Measurements from ENCODE around the gene LRP1B. TPM values are rescaled to one million over a fixed set of nuclear protein-coding genes. Genes with fewer than 3 reads are reported as not detected.

The LRP1B gene
- polyA plus RNA-seq, 2 of the 4 experiments (the other 2 are of a cell fraction) = 0.03 TPM; not detected in 1

DNA sequence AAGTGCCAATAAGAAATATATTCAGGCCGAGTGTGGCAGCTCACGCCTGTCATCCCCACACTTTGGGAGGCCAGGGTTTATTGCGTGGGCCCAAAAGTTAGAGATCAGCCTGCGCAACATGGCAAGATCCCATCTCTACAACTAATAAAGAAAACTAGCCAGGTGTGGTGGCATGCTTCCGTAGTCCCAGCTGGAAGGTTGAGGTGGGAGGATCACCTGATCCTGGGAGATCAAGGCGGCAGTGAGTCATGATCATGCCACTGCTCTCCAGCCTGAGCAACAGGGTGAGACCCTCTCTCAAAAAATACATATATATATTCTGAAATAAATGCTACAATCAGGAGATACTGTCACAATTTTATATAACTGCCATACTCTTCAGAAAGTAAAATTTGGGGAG, 1745.9 kb downstream of the LRP1B start:
- no peak overlapping the region for H3K27ac ChIP-seq
- FAIRE-seq (no peak), ATAC-seq (no peak), DNase-seq (ENCODE audit: low read depth in 1 of 2, low spot score in 1 of 2) (no peak)
- H3K9me3 ChIP-seq = no peaks in the 10 kb centered on the region
- no peak overlapping the region for H3K4me2 ChIP-seq
- ChIA-PET POLR2A (no interaction called here), CTCF (no interaction called here)
- 86% methylated on average over 6 of the region's 6 CpGs for WGBS (ENCODE audit: missing lambda C conversion rate)
- H3K4me1 ChIP-seq = no peaks in the 10 kb centered on the region
- no peak overlapping the region for H3K4me3 ChIP-seq
- TF ChIP-seq JUN (IDR thresholded peaks at IDR 0.05) (no peak), HDAC2 (IDR thresholded peaks at IDR 0.05) (no peak), JUNB (IDR thresholded peaks at IDR 0.05) (no peak), BHLHE40 (IDR thresholded peaks at IDR 0.05; ENCODE audit: low read depth, low read length) (no peak), RNF2 (IDR thresholded peaks at IDR 0.05; ENCODE audit: borderline replicate concordance, low read depth) (no peak), NFE2L2 (conservative IDR thresholded peaks at IDR 0.05; ENCODE audit: low read length) (no peak), MAFK (IDR thresholded peaks at IDR 0.05; ENCODE audit: partially characterized antibody) (no peak), MAZ (IDR thresholded peaks at IDR 0.05; ENCODE audit: borderline replicate concordance, low read depth, low read length) (no peak), TP53 (CRISPR knock-in tag; IDR thresholded peaks at IDR 0.05) (no peak)
- TF ChIP-seq, protein P1, sequence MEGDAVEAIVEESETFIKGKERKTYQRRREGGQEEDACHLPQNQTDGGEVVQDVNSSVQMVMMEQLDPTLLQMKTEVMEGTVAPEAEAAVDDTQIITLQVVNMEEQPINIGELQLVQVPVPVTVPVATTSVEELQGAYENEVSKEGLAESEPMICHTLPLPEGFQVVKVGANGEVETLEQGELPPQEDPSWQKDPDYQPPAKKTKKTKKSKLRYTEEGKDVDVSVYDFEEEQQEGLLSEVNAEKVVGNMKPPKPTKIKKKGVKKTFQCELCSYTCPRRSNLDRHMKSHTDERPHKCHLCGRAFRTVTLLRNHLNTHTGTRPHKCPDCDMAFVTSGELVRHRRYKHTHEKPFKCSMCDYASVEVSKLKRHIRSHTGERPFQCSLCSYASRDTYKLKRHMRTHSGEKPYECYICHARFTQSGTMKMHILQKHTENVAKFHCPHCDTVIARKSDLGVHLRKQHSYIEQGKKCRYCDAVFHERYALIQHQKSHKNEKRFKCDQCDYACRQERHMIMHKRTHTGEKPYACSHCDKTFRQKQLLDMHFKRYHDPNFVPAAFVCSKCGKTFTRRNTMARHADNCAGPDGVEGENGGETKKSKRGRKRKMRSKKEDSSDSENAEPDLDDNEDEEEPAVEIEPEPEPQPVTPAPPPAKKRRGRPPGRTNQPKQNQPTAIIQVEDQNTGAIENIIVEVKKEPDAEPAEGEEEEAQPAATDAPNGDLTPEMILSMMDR (IDR thresholded peaks at IDR 0.05) = no peak
- TF ChIP-seq, protein P2, sequence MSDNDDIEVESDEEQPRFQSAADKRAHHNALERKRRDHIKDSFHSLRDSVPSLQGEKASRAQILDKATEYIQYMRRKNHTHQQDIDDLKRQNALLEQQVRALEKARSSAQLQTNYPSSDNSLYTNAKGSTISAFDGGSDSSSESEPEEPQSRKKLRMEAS (IDR thresholded peaks at IDR 0.05) = no peak

DNA sequence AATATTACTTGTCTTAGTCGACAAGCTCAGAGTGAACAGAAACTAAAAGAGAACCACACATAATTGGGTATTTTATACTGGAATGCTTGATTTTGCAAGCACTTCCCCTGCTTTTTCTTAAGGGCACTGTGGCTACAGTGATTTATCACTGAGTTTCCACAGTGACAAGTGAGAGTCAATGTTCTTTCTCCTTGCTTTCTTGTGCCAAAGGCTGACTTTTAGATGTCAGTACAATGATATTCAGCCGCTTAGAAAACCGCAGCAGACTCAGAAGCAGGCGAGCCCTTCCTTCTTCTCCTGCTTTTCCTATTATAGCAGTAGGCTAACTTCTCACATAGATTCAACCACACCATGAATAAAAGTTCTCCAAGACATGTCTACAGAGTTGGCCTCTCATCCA, 1747.0 kb downstream of the LRP1B start:
- H3K9me3 ChIP-seq = no peaks in the 10 kb centered on the region
- H3K27ac ChIP-seq = no peak overlapping the region
- TF ChIP-seq, protein P3, sequence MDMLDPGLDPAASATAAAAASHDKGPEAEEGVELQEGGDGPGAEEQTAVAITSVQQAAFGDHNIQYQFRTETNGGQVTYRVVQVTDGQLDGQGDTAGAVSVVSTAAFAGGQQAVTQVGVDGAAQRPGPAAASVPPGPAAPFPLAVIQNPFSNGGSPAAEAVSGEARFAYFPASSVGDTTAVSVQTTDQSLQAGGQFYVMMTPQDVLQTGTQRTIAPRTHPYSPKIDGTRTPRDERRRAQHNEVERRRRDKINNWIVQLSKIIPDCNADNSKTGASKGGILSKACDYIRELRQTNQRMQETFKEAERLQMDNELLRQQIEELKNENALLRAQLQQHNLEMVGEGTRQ (IDR thresholded peaks at IDR 0.05) = no peak
- TF ChIP-seq TP53 (CRISPR knock-in tag; IDR thresholded peaks at IDR 0.05) (no peak), MAZ (IDR thresholded peaks at IDR 0.05; ENCODE audit: borderline replicate concordance, low read depth, low read length) (no peak), ZFP36 (IDR thresholded peaks at IDR 0.05; ENCODE audit: borderline replicate concordance, partially characterized antibody) (no peak), RFX5 (IDR thresholded peaks at IDR 0.05) (no peak), CHD2 (IDR thresholded peaks at IDR 0.05; ENCODE audit: low read length, partially characterized antibody) (no peak), HEYL (CRISPR knock-in tag; IDR thresholded peaks at IDR 0.05) (no peak), HOXB13 (CRISPR knock-in tag; IDR thresholded peaks at IDR 0.05; ENCODE audit: low read depth) (no peak), CBX8 (IDR thresholded peaks at IDR 0.05) (no peak), MYC (IDR thresholded peaks at IDR 0.05; ENCODE audit: borderline replicate concordance, low read length) (no peak), HOXA7 (CRISPR knock-in tag; IDR thresholded peaks at IDR 0.05) (no peak), RAD21 (conservative IDR thresholded peaks at IDR 0.05 in 1 of 2, IDR thresholded peaks at IDR 0.05 in 1 of 2) (no peak), EHF (CRISPR knock-in tag; IDR thresholded peaks at IDR 0.05) (no peak), GATA3 (IDR thresholded peaks at IDR 0.05; ENCODE audit: borderline replicate concordance) (no peak), CEBPB (IDR thresholded peaks at IDR 0.05) (no peak), JUN (IDR thresholded peaks at IDR 0.05) (no peak), SREBF2 (IDR thresholded peaks at IDR 0.05) (no peak)
- TF ChIP-seq, protein P4, sequence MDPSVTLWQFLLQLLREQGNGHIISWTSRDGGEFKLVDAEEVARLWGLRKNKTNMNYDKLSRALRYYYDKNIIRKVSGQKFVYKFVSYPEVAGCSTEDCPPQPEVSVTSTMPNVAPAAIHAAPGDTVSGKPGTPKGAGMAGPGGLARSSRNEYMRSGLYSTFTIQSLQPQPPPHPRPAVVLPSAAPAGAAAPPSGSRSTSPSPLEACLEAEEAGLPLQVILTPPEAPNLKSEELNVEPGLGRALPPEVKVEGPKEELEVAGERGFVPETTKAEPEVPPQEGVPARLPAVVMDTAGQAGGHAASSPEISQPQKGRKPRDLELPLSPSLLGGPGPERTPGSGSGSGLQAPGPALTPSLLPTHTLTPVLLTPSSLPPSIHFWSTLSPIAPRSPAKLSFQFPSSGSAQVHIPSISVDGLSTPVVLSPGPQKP (IDR thresholded peaks at IDR 0.05; ENCODE audit: low read depth, low read length) = no peak
- H3K4me3 ChIP-seq = no peak overlapping the region
- ChIA-PET POLR2A (no interaction called here), CTCF (interaction anchor here (0.6 kb wide), 1 partner anchor 159 kb away, joined by 3 read pairs; no protein-coding TSS in a partner anchor)
- no peak overlapping the region for H3K4me2 ChIP-seq
- WGBS (ENCODE audit: missing lambda C conversion rate) = 44% methylated on average over 4 of the region's 4 CpGs
- ATAC-seq (no peak), FAIRE-seq (no peak), DNase-seq (ENCODE audit: low read depth in 1 of 2, low spot score in 1 of 2) (no peak)
- no peaks in the 10 kb centered on the region for H3K4me1 ChIP-seq

Measured in A549 (cell line).